GM12872 (cell line): ENCODE measurements around the gene RIC8B.

Experiments used
- TF ChIP-seq, protein P1 (sequence below): IDR thresholded peaks from 3 replicates; pipeline ENCODE4 v1.5.1; 2011; ENCODE audit warnings: low read depth, mild to moderate bottlenecking, low read length, moderate library complexity; ENCODE audit not compliant: insufficient read depth

RIC8B gene

DNA sequence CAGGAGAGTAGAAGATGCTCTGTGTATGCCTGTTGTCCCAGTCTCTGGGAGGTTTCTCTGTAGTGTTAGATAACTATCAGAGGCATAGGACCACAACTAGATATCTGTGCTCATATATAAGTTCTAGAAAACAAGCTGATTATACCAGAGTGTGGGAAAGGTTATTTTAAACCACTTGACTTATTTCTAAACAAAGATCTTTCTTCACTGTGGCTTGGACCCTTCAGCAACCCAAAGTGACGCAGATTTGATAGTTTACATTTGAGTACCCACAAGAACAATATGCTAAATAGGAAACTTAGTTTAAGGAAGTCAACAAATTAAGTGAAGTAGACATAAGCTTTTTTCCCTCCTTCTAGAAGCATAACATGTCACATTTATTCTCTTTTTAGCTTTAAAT lies 41.3 kb downstream of the RIC8B start:
- TF ChIP-seq, protein P1, sequence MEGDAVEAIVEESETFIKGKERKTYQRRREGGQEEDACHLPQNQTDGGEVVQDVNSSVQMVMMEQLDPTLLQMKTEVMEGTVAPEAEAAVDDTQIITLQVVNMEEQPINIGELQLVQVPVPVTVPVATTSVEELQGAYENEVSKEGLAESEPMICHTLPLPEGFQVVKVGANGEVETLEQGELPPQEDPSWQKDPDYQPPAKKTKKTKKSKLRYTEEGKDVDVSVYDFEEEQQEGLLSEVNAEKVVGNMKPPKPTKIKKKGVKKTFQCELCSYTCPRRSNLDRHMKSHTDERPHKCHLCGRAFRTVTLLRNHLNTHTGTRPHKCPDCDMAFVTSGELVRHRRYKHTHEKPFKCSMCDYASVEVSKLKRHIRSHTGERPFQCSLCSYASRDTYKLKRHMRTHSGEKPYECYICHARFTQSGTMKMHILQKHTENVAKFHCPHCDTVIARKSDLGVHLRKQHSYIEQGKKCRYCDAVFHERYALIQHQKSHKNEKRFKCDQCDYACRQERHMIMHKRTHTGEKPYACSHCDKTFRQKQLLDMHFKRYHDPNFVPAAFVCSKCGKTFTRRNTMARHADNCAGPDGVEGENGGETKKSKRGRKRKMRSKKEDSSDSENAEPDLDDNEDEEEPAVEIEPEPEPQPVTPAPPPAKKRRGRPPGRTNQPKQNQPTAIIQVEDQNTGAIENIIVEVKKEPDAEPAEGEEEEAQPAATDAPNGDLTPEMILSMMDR = no peak

DNA sequence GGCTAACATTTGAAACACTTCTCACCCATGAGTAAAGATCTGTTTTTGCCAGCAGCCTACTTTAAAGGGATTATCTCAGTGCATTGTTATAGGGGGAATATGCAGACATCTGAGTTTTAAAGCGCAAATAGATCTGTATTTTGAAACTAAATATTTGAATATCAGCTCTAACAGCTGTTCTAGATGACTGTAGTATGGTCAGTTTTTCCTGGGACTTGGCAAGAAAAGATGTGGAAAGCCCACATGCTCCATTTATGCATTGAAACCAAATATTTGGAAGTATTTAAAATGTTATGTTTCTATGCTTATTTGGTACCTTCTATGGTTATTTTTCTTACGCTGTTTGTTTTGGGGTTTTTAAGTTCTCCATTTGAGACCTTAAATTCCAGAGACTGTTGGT lies 41.7 kb downstream of the RIC8B start:
- TF ChIP-seq, protein P1 = no peak

DNA sequence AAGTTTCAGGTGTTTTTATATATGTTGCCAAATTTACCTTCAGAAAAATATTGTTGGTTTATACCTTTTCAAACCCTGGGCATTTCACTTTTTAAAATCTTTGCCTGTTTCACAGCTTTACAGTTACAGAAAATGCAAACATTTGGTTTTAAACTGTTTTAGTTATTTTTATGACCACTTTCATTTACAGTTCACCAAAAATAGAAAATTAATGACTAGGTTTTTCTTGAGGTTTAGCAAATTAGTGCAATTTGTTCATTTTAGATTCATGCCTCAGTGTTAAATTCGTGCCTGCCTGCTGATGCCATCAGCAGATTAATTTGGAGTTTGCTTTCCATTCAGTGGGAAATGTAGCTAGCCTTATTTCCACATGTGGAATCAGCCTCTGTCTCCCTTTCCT lies 45.5 kb downstream of the RIC8B start:
- TF ChIP-seq, protein P1 = no peak

DNA sequence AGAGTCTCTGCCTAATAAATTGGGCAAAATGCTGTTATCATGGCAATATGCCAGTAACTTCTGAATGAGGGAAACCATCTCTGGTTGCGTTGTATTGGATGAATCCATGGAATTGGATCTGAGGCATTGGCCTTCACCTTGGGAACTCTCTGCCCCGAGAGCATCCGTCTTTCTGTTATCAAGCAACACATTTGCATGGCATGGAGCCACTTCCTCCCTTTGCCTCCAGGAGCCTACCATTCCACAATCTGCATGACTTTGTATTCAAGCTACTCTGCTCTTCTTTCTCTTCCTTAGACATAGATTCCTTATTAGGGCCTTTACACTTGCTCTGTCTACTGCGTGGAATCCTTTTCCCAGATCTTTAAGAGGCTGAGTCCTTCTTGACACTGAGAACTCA lies 57.2 kb downstream of the RIC8B start:
- TF ChIP-seq, protein P1 = no peak

DNA sequence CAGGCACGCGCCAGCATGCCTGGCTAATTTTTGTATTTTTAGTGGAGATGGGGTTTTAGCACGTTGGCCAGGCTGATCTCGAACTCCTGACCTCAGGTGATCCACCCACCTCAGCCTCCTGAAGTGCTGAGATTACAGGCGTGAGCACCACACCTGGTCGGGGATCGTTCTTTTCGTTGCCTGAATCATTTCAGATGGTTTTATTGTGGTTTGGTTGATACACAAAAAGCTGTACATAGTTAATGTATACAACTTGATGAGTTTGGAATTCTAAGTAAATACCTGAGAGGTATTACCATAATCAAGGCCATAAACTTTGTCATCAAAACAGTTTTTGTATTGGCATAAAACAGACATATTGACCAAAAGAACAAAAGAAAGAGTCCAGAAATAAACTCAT lies 63.3 kb downstream of the RIC8B start:
- TF ChIP-seq, protein P1 = no peak

DNA sequence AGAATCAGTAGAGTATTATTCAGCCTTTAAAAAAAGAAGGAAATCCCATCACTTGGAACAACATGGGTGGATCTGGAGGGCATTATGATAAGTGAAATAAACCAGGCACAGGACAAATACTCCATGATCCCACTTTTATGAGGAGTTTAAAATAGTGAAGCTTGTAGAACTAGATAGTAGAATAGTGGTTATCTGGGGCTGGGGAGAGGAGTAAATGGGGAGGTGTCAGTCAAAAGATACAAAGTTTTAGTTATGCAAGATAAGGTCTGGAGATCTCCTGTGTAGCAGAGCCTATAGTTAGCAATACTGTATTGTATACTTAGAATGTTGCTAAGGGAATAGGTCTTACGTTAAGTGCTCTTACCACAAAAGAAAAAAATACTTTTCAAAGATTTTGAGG lies 64.9 kb downstream of the RIC8B start:
- TF ChIP-seq, protein P1 = no peak

DNA sequence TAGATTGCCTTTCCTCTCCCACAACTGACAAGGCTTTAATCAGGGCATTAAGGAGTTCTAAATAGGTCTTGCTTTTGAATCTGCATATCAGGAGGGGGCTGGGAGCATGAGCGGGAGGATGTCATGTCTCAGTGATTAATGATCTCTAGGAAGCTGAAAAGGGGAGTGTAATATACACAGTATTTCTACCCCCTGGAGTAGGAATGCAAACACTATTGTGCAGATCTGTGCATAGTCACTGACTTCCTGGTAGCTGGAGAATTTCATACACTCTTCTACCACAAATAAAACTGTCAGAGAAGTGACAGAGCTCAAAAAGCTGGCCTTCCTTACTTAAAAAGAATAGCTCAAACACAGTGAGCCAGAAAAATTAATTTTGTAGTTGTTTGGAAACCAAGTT lies 65.8 kb downstream of the RIC8B start:
- TF ChIP-seq, protein P1 = no peak
